MCF 10A (cell line): ENCODE data around the gene CYSTM1. TPM values are rescaled to one million over a fixed set of nuclear protein-coding genes. Genes with fewer than 3 reads are reported as not detected.

Source experiments
- BruUV-seq: library from RNA; stranded (reverse); fragments of 400-500 nt; replicated peaks from 2 replicates; lab custom pipeline; 2021; lab: Mats Ljungman, UMichigan
- CTCF ChIA-PET: fragments of 300-600 bp; sonication (Branson Sonifier 250); formaldehyde crosslinking; extraction: SDS; loops from one replicate; lab custom pipeline; 2021; ENCODE audit warnings: antibody characterized with exemption, inconsistent platforms; lab: Yijun Ruan, JAX
- POLR2A ChIA-PET: fragments of 300-600, 350-650 bp; sonication (Branson Sonifier 250); formaldehyde crosslinking; extraction: SDS; loops from one replicate; lab custom pipeline; 2020; ENCODE audit warnings: antibody characterized with exemption, inconsistent platforms; lab: Yijun Ruan, JAX
- DNase-seq: peaks from one replicate; pipeline ENCODE4 v3.0.0-alpha.2; 2018; ENCODE audit not compliant: unreplicated experiment
- H3K27ac Mint-ChIP-seq: one replicate; pipeline ENCODE4 v1.8.0; 2022; ENCODE audit warnings: mild to moderate bottlenecking, low read depth, mixed read lengths; ENCODE audit not compliant: unreplicated experiment
- H3K27me3 Mint-ChIP-seq: one replicate; pipeline ENCODE4 v1.8.0; 2022; ENCODE audit warnings: mixed read lengths; ENCODE audit not compliant: insufficient read depth, unreplicated experiment
- H3K36me3 Mint-ChIP-seq: one replicate; pipeline ENCODE4 v1.8.0; 2022; ENCODE audit warnings: mild to moderate bottlenecking, moderate library complexity, mixed read lengths; ENCODE audit not compliant: insufficient read depth, unreplicated experiment
- H3K4me1 Mint-ChIP-seq: one replicate; pipeline ENCODE4 v1.8.0; 2022; ENCODE audit warnings: mixed read lengths; ENCODE audit not compliant: insufficient read depth, unreplicated experiment
- H3K4me3 Mint-ChIP-seq: one replicate; pipeline ENCODE4 v1.8.0; 2022; ENCODE audit warnings: mild to moderate bottlenecking, moderate library complexity, mixed read lengths; ENCODE audit not compliant: unreplicated experiment
- H3K9me3 Mint-ChIP-seq: one replicate; pipeline ENCODE4 v1.8.0; 2022; ENCODE audit warnings: mixed read lengths; ENCODE audit not compliant: unreplicated experiment
- intact Hi-C: fragments of 100-400 bp; cut with micrococcal nuclease; formaldehyde crosslinking; loops from 2 replicates; pipeline ENCODE4 v1.14.1; 2022
- total RNA-seq: library from RNA; stranded (reverse); gene quantifications from 2 replicates; pipeline ENCODE4 v1.2.3, GENCODE V29; 2022
- TF ChIP-seq, protein P1 (sequence below): fragments of 200-600 bp; IDR thresholded peaks from one replicate; pipeline ENCODE4 v1.8.0; 2022; ENCODE audit warnings: antibody characterized with exemption, mild to moderate bottlenecking; ENCODE audit not compliant: unreplicated experiment

Gene CYSTM1
- total RNA-seq, 1 experiment from 2014 or later = 59.4 TPM

DNA sequence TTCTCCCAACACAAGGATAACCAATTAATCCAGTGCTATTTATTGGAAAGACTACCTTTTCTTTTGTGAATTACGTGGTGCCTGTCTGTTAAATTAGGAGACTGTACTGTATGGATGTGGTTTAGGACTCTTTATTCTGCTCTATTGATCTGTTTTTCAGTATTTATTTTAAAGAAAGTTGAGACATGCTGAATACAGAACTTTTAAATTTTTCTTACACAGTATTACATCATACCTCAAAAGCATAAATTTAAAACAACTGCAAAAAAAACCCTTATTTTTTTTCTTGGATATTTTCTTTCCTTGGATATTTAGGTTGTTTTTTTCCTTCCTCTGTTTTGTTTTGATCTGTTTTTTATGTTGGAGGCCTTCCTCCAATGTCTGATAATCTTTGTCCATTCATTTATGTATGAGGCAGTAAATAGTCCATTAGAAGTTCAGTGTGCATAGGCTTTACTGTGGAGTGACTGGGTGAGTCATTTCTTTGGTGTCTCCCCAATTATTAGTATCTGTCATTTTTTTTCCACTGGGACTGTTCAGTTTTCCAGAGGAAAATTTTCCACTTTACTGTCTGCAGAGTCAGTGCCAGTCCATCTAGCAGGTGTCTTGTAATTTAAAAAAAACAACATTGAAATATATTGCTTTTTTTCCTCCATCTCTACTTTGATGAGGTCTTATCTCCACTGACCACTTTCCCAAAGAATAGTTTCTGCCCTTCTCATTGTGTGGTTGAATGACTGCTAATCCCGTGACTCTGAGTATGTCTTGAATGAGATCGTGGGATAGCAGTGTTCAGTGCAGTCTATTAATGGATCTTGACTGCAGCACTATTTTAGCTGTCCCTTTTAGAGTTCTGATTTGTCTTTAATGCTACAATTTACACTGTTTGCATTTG lies 15.2 kb downstream of the CYSTM1 start:
- intact Hi-C loops = no loop called here
- ChIA-PET CTCF (interaction anchor here (0.6 to 1.2 kb wide), 4 partner anchors 53 to 382 kb away, joined by 3 to 5 read pairs (median 4); no protein-coding TSS in a partner anchor), POLR2A (interaction anchor here (0.7 to 1.2 kb wide), 4 partner anchors 9 to 46 kb away, joined by 3 to 4 read pairs (median 3); no protein-coding TSS in a partner anchor)
- no peaks in the 10 kb centered on the region for H3K9me3 Mint-ChIP-seq
- no TSS peak for BruUV-seq
- no peak overlapping the region for H3K4me3 Mint-ChIP-seq
- peaks cover 16% of the 10 kb centered on the region for H3K4me1 Mint-ChIP-seq
- no peaks in the 10 kb centered on the region for H3K27me3 Mint-ChIP-seq
- no peak overlapping the region for H3K27ac Mint-ChIP-seq
- H3K36me3 Mint-ChIP-seq = no peaks in the 10 kb centered on the region
- TF ChIP-seq, protein P1, sequence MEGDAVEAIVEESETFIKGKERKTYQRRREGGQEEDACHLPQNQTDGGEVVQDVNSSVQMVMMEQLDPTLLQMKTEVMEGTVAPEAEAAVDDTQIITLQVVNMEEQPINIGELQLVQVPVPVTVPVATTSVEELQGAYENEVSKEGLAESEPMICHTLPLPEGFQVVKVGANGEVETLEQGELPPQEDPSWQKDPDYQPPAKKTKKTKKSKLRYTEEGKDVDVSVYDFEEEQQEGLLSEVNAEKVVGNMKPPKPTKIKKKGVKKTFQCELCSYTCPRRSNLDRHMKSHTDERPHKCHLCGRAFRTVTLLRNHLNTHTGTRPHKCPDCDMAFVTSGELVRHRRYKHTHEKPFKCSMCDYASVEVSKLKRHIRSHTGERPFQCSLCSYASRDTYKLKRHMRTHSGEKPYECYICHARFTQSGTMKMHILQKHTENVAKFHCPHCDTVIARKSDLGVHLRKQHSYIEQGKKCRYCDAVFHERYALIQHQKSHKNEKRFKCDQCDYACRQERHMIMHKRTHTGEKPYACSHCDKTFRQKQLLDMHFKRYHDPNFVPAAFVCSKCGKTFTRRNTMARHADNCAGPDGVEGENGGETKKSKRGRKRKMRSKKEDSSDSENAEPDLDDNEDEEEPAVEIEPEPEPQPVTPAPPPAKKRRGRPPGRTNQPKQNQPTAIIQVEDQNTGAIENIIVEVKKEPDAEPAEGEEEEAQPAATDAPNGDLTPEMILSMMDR = no peak
- no peak for DNase-seq

- peaks cover 16% of the 10 kb centered on the region for H3K4me1 Mint-ChIP-seq
- CTCF ChIA-PET = interaction anchor here (0.6 to 1.0 kb wide), 5 partner anchors 8 to 382 kb away, joined by 3 to 4 read pairs (median 3); no protein-coding TSS in a partner anchor
- H3K27me3 Mint-ChIP-seq = no peaks in the 10 kb centered on the region
- POLR2A ChIA-PET = interaction anchor here (0.7 to 1.2 kb wide), 5 partner anchors 10 to 45 kb away, joined by 3 to 4 read pairs (median 3); no protein-coding TSS in a partner anchor
- TF ChIP-seq, protein P1 = no peak
- BruUV-seq = no TSS peak
- H3K36me3 Mint-ChIP-seq = no peaks in the 10 kb centered on the region
- H3K4me3 Mint-ChIP-seq = no peak overlapping the region
- DNase-seq = no peak
- intact Hi-C loops = no loop called here
- H3K27ac Mint-ChIP-seq = no peak overlapping the region
- H3K9me3 Mint-ChIP-seq = no peaks in the 10 kb centered on the region
These were observed 15.9 kb downstream of the CYSTM1 start for GRCh38 chr5:140190872-140191218.

DNA sequence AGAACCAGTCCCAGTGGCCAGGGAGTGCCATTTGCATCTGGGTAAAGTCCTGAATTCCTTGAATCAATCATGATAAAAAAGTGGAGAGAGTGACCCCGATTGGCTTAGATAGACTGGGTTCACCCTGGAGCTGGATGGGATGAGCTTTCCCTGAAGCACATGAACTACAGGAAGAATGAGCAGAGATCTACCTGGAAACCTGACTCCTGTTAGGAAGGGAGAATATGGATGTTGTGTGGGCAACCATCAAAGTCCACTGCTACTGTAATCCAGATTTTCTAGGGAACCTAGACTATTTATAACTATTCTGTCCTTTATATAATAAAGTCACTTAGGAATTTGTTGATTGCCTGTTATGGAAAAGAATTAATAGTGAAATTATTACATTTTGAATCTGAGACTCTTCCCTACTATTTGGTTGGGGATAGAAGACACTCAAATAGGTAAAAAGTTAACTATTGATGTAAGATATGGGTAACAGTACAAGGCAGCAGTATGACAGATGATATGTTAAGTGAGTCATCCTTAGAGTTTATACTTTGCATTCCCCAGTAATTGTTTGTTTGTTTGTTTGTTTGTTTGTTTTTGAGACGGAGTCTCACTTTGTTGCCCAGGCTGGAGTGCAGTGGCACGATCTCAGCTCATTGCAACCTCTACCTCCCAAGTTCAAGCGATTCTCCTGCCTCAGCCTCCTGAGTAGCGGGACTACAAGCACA lies 17.9 kb downstream of the CYSTM1 start:
- ChIA-PET POLR2A (no interaction called here), CTCF (interaction anchor here (0.7 to 1.0 kb wide), 2 partner anchors 31 to 152 kb away, joined by 3 read pairs; no protein-coding TSS in a partner anchor)
- H3K27me3 Mint-ChIP-seq = no peaks in the 10 kb centered on the region
- TF ChIP-seq, protein P1 = no peak
- intact Hi-C loops = no loop called here
- no peaks in the 10 kb centered on the region for H3K36me3 Mint-ChIP-seq
- DNase-seq = no peak
- peaks cover 16% of the 10 kb centered on the region for H3K4me1 Mint-ChIP-seq
- BruUV-seq = no TSS peak
- H3K4me3 Mint-ChIP-seq = no peak overlapping the region
- H3K9me3 Mint-ChIP-seq = no peaks in the 10 kb centered on the region
- H3K27ac Mint-ChIP-seq = no peak overlapping the region

DNA sequence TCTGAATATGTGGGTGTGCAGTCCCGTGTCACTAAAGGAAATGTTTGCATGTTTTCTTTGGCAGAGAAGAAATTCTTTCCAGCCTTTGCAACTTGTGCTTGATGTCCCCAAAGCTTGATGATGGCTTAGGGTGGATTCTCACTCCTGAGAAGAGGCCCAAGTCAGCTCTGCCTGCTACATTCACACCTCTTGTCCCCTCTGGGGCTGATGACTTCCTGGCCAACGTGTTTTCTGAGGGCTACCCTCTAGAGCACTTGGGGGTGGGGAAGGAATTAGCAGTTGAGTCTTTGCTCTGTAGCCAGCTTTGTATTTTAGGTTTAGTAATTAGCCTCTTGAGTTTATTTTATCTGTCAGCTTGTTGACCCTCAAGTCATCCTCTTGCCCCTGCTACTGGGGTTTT lies 19.7 kb downstream of the CYSTM1 start:
- POLR2A ChIA-PET = no interaction called here

More for the DNA sequence above, 19.7 kb downstream of the CYSTM1 start:
- Mint-ChIP-seq H3K27ac (no peak overlapping the region), H3K4me3 (no peak overlapping the region), H3K4me1 (peaks cover 16% of the 10 kb centered on the region), H3K27me3 (no peaks in the 10 kb centered on the region), H3K36me3 (peaks cover 4% of the 10 kb centered on the region), H3K9me3 (no peaks in the 10 kb centered on the region)
- no peak for DNase-seq
- BruUV-seq = no TSS peak
- intact Hi-C loops = no loop called here
- TF ChIP-seq, protein P1 = no peak
- CTCF ChIA-PET = interaction anchor here (0.6 to 1.1 kb wide), 2 partner anchors 8 to 486 kb away, joined by 3 read pairs; no protein-coding TSS in a partner anchor
